Subcutaneous abdominal adipose tissue (tissue), 5 donors: ENCODE measurements around the gene FUOM.
A peak's percentile ranks its signal among the peaks of the same experiment; 100 is the strongest.

Experiments used
- H3K27ac ChIP-seq: one replicate; pipeline ENCODE4 v1.7.0; 2013; ENCODE audit warnings: low read depth, mild to moderate bottlenecking, inconsistent platforms, low read length, moderate library complexity
- H3K27me3 ChIP-seq, 5 donors: one replicate each; pipeline ENCODE4 v1.7.0; 2013; ENCODE audit warnings: low read length in 5 of 5, inconsistent platforms in 1 of 5; ENCODE audit not compliant: control insufficient read depth in 5 of 5, insufficient read depth in 4 of 5
- H3K36me3 ChIP-seq, 5 donors: one replicate each; pipeline ENCODE4 v1.7.0; 2013; ENCODE audit warnings: low read length in 5 of 5; ENCODE audit not compliant: control insufficient read depth in 5 of 5, insufficient read depth in 5 of 5
- H3K4me1 ChIP-seq, 5 donors: one replicate each; pipeline ENCODE4 v1.7.0; 2013; ENCODE audit warnings: low read length in 5 of 5, mild to moderate bottlenecking in 3 of 5, moderate library complexity in 1 of 5; ENCODE audit not compliant: control insufficient read depth in 5 of 5, insufficient read depth in 5 of 5
- H3K4me3 ChIP-seq, 5 donors: one replicate each; pipeline ENCODE4 v1.7.0; 2013; ENCODE audit warnings: low read length in 5 of 5, low read depth in 1 of 5
- H3K9ac ChIP-seq, 5 donors: one replicate each; pipeline ENCODE4 v1.7.0; 2013; ENCODE audit warnings: low read length in 5 of 5, mild to moderate bottlenecking in 4 of 5, moderate library complexity in 3 of 5
- H3K9me3 ChIP-seq, 5 donors: one replicate each; pipeline ENCODE4 v1.7.0; 2013; ENCODE audit warnings: low read length in 5 of 5; ENCODE audit not compliant: control insufficient read depth in 5 of 5
- donor health status: healthy.
- donor health status: healthy.
- donor health status: healthy.
- donor health status: healthy.
- donor health status: healthy.

Gene FUOM

DNA sequence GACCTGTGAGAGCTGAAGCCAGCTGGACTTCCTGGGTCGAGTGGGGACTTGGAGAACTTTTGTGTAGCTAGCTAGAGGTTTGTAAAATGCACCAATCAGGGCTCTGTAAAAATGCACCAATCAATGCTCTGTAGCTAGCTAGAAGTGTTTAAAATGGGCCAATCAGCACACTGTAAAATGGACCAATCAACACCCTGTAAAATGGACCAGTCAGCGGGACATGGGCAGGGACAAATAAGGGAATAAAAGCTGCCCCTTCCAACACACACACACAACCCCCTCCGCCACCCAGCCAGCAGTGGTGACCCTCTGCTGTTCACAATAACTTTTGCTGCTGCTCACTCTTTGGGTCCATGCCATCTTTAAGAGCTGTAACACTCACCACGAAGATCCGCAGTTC, 42.0 kb downstream of the FUOM start:
- no peak overlapping the region for H3K27ac ChIP-seq
- peaks cover 0 to 2% (median 0%) of the 10 kb centered on the region in 5 donors for H3K9me3 ChIP-seq
- peaks cover 0 to 20% (median 17%) of the 10 kb centered on the region in 5 donors for H3K36me3 ChIP-seq
- H3K4me3 ChIP-seq, result no peak overlapping the region
- H3K27me3 ChIP-seq, result peaks cover 7 to 16% (median 11%) of the 10 kb centered on the region in 5 donors
- H3K4me1 ChIP-seq, result peaks cover 0 to 9% (median 7%) of the 10 kb centered on the region in 5 donors
- H3K9ac ChIP-seq, result no peak overlapping the region

DNA sequence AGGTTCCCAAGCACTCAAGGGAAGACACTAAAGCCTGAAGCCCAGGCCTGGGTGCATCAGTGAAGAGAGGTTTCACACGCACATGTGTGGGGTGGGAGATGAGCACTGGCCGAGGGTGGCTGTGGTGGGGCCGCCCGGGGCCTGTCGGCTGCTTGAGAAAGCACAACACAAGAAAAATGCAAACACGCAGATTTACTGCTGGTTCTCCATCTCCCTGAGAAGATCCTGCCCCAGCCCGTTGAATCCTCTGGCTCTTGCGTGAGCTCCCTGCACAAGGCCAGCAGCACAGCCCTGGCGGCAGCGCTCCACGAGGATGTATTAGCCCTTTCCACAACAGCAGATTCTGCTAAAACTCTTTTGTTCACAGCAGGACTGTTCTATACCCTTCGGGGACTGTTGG, 42.9 kb downstream of the FUOM start:
- H3K4me1 ChIP-seq, result peaks cover 0 to 9% (median 7%) of the 10 kb centered on the region in 5 donors
- peaks cover 0 to 29% (median 24%) of the 10 kb centered on the region in 5 donors for H3K36me3 ChIP-seq
- H3K9me3 ChIP-seq, result no peaks in the 10 kb centered on the region
- no peak overlapping the region for H3K27ac ChIP-seq
- H3K9ac ChIP-seq, result no peak overlapping the region
- H3K4me3 ChIP-seq, result no peak overlapping the region
- H3K27me3 ChIP-seq, result peaks cover 7 to 14% (median 11%) of the 10 kb centered on the region in 5 donors

DNA sequence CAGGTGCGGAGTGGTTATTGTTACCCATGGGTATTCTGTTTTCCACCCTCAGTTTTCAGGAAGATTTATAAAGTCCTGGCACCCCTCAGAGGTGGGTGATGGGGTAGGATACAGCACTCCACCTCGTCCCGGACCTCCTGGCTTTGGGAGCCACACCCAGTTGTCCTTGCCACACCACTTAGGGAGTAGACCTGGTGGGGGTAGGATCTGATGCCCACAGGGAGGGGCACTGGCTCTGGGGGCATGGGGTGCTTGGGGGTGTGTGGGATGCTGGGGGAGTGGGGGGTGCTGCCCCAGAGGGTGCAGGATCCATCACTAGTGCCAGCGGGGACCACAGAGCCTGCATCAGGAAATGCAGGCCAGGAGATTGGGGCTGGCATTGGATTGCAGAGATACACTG, 44.6 kb downstream of the FUOM start:
- H3K9ac ChIP-seq, result no peak overlapping the region
- H3K27ac ChIP-seq, result no peak overlapping the region
- H3K4me3 ChIP-seq, result no peak overlapping the region
- peaks cover 0 to 32% (median 26%) of the 10 kb centered on the region in 5 donors for H3K36me3 ChIP-seq
- no peaks in the 10 kb centered on the region for H3K27me3 ChIP-seq
- H3K4me1 ChIP-seq, result peaks cover 0 to 9% (median 7%) of the 10 kb centered on the region in 5 donors
- no peaks in the 10 kb centered on the region for H3K9me3 ChIP-seq

DNA sequence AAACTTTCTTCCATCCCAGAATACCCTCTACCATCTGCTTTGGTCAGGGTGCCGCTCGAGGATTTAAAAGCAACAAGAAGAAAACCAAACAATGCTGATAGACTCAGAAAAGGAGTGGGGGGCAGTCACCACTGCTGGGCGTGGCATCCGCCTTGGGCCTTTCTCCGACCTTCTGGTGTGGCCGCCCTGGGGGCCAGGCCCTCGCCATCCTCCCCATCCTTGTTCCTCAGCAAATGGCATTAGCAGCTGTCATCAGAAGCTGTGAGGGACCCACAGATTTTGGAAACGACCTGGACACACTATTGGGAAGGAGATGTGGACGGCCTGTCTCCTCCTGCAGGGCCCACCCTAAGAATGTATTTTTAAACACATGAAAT, 45.1 kb downstream of the FUOM start:
- H3K27ac ChIP-seq, result no peak overlapping the region
- peaks cover 0 to 32% (median 26%) of the 10 kb centered on the region in 5 donors for H3K36me3 ChIP-seq
- no peaks in the 10 kb centered on the region for H3K9me3 ChIP-seq
- no peak overlapping the region for H3K4me3 ChIP-seq
- peaks cover 0 to 13% (median 12%) of the 10 kb centered on the region in 5 donors for H3K4me1 ChIP-seq
- H3K9ac ChIP-seq, result no peak overlapping the region
- no peaks in the 10 kb centered on the region for H3K27me3 ChIP-seq

DNA sequence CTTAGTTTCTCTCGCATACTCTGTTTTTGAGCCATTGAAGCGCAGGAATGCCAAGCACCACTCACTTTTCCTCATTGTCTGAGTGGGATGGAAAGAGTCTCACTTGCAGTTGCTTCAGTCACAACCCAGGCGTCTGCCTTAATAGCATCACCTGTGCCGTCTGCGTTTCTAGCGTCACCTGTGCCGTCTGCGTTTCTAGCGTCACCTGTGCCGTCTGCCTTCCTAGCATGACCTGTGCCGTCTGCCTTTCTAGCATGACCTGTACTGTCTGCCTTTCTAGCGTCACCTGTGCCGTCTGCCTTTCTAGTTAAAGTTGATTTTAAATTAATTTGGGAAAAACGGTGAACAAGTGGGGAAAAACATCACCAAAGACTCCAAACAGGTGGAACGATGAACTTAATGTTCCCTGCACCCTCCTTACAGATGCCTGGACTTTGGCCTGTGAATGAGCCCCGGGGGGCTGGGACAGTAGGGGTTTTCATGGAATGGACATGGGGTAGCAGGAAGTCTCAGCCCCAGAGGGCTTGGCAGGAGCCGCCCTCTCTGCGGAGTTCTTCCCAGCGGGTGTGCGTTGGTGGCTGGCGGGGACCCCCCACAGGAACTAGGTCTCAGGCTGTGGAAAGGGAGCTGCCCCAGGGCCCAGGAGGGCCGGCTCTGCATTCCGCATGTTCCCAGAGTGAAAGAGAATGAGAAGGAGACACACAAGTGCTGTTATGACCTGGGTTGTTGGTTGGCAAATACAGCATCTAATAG, 45.6 kb downstream of the FUOM start:
- Histone ChIP-seq H3K4me1 (peaks cover 0 to 19% (median 17%) of the 10 kb centered on the region in 5 donors), H3K9ac (no peak overlapping the region), H3K4me3 (no peak overlapping the region), H3K36me3 (peaks cover 0 to 32% (median 26%) of the 10 kb centered on the region in 5 donors), H3K9me3 (no peaks in the 10 kb centered on the region), H3K27ac (no peak overlapping the region), H3K27me3 (no peaks in the 10 kb centered on the region)

DNA sequence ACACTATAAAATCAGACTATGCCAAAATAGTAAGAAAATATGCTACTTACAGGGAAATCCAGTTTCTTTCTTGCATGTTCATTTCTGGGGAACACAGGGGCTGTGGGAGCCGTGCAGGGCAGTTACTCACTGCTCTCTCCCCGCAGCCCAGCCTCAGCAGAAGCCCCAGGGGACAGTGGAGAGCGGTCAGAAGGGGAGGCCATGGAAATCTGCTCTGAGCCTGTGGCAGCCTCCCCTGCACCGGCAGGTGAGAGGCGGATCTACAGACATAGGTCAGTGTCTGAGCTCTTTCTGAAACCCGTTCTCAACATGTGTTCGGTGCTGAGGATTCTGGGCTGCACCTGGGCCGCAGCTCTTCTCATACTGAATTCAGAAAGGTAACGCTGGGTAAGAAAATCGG, 46.2 kb downstream of the FUOM start:
- Histone ChIP-seq H3K4me1 (peaks cover 3 to 25% (median 23%) of the 10 kb centered on the region in 5 donors), H3K27ac (no peak overlapping the region), H3K36me3 (peaks cover 0 to 32% (median 26%) of the 10 kb centered on the region in 5 donors), H3K4me3 (no peak overlapping the region), H3K9me3 (no peaks in the 10 kb centered on the region), H3K27me3 (no peaks in the 10 kb centered on the region), H3K9ac (no peak overlapping the region)

DNA sequence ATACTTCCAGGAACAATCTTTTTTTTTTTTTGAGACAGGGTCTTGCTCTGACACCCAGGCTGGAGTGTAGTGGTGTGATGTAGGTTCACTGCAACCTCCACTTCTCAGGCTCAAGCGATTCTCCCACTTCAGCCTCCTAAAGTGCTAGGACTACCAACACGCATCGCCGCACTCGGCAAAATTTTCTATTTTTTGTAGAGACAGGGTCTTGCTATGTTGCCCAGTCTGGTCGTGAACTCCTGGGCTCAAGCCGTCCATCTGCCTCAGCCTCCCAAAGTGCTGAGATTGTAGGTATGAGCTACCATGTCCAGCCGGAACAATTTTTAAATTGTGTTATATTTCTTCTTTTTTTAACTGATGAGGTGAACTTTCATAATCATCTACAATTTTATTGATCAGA, 47.0 kb downstream of the FUOM start:
- Histone ChIP-seq H3K9ac (no peak overlapping the region), H3K27ac (no peak overlapping the region), H3K4me3 (no peak overlapping the region), H3K4me1 (peaks cover 3 to 30% (median 28%) of the 10 kb centered on the region in 5 donors), H3K36me3 (peaks cover 0 to 32% (median 27%) of the 10 kb centered on the region in 5 donors), H3K9me3 (no peaks in the 10 kb centered on the region), H3K27me3 (no peaks in the 10 kb centered on the region)

DNA sequence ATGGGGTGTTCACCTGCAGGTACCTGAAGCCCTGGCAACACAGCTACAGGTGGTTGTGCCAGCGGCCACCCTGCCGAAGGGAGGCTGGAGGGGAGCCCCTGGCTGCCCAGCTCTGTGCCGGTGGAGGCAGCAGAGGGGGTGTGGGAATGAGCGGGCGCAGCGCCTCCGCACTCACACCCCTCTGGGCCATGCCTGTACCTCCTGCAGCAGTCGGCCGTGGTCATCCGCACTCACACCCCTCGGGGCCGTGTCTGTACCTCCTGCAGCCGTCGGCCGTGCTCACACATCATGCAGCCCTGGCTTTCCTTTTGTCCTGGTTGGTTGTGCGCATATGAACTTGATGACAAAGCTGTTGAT, 47.4 kb downstream of the FUOM start:
- H3K4me3 ChIP-seq, result no peak overlapping the region
- no peaks in the 10 kb centered on the region for H3K9me3 ChIP-seq
- peaks cover 5 to 32% (median 30%) of the 10 kb centered on the region in 5 donors for H3K4me1 ChIP-seq
- no peak overlapping the region for H3K9ac ChIP-seq
- H3K27ac ChIP-seq, result no peak overlapping the region
- H3K27me3 ChIP-seq, result no peaks in the 10 kb centered on the region
- peaks cover 0 to 32% (median 30%) of the 10 kb centered on the region in 5 donors for H3K36me3 ChIP-seq

DNA sequence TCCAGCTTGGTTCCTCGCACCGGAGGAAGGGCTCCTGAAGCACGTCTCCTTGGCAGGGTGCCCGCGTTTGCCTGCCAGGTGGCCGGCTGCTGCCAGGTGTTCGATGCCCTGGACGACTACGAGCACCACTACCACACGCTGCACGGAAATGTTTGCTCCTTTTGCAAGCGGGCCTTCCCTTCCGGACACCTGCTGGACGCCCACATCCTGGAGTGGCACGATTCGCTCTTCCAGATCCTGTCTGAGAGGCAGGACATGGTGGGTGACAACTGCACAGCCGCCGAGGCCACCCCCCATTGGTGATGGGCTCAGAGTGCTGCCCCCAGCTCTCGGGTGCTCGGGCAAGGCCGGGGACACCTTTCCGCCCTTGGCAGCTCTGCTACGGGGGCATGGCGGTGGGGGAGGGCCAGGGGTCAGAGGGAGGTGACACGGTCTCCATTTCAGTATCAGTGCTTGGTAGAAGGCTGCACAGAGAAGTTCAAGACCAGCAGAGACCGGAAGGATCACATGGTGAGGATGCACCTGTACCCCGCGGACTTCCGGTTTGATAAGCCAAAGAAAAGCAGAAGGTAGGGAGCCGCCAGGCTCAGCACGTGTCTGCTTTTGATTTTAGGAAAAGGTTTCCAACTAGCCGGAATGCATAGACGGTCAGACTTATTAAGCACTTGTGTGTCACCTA, 48.0 kb downstream of the FUOM start:
- Histone ChIP-seq H3K27ac (no peak overlapping the region), H3K27me3 (no peaks in the 10 kb centered on the region), H3K4me1 (peaks cover 5 to 32% (median 30%) of the 10 kb centered on the region in 5 donors), H3K9me3 (no peaks in the 10 kb centered on the region), H3K36me3 (peaks cover 0 to 32% (median 30%) of the 10 kb centered on the region in 5 donors), H3K4me3 (peak overlapping the region in 1 of 5 donors; percentile 45), H3K9ac (no peak overlapping the region)

DNA sequence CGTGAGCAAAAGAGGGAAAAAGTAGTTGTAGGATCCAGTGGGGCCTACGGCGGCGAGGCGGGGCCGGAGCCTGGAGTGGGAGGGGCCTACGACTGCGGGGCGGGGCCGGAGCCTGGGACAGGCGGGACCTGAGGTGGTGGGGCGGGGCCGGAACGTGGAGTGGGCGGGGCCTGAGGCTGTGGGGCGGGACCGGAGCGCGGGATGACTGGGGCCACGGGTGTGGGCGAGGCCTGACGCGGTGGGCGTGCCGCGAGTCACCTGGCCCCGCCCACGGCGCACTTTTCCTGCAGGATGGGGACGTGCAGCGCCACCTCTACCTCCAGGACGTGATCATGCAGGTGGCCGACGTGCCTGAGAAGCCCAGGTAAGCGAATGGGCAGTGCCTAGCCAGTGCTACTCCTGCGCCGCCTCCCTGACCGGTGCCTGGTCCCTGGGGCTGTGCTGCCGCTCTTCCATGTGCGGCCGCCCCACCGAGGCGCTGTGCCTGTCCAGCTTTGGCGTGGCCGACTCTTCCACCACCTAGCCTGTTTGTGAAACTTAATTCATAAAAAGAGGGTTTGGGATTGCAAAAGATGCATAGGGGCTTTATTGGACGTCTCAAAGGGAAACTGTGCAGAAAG, 48.6 kb downstream of the FUOM start:
- H3K4me3 ChIP-seq, result peak overlapping the region in 4 of 5 donors; percentile 70 to 92 (median 86)
- H3K9ac ChIP-seq, result peak overlapping the region in 3 of 5 donors; percentile 77 to 95 (median 84)
- H3K9me3 ChIP-seq, result no peaks in the 10 kb centered on the region
- H3K27me3 ChIP-seq, result no peaks in the 10 kb centered on the region
- H3K27ac ChIP-seq, result peak overlapping the region; percentile 77
- peaks cover 5 to 32% (median 30%) of the 10 kb centered on the region in 5 donors for H3K4me1 ChIP-seq
- peaks cover 0 to 32% (median 30%) of the 10 kb centered on the region in 5 donors for H3K36me3 ChIP-seq
